Hepatocyte (in vitro differentiated cells): ENCODE measurements around the gene KRT83.

ENCODE experiments used
- EZH2 ChIP-seq: fragments of 200-600 bp; sonication (generic); IDR thresholded peaks from 2 replicates; pipeline ENCODE4 v1.6.1; 2016; ENCODE audit warnings: antibody characterized with exemption, mild to moderate bottlenecking, borderline replicate concordance
- TF ChIP-seq, protein P1 (sequence below): fragments of 200-600 bp; sonication (generic); IDR thresholded peaks from 2 replicates; pipeline ENCODE4 v1.5.1; 2016; ENCODE audit warnings: antibody characterized with exemption, mild to moderate bottlenecking; ENCODE audit not compliant: poor library complexity

DNA sequence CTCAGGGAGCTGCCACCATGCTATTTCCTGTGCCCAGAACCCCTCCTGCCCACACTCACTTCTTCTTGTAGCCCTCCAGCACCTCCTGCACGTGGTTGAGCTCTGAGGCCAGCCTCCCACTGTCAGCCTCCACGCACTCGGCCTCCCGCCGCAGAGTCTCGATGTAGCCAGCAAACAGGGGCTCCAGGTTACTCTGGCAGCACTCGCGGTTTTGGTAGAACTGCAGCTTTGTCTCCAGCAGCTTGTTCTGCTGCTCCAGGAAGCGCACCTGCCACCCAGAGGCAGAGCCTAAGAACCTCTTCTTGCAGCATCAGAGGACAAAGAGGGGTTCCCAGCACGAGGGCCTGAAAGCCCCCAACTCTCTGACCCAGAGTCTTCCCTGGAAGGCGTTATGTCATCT, 2.1 kb downstream of the KRT83 start:
- TF ChIP-seq, protein P1, sequence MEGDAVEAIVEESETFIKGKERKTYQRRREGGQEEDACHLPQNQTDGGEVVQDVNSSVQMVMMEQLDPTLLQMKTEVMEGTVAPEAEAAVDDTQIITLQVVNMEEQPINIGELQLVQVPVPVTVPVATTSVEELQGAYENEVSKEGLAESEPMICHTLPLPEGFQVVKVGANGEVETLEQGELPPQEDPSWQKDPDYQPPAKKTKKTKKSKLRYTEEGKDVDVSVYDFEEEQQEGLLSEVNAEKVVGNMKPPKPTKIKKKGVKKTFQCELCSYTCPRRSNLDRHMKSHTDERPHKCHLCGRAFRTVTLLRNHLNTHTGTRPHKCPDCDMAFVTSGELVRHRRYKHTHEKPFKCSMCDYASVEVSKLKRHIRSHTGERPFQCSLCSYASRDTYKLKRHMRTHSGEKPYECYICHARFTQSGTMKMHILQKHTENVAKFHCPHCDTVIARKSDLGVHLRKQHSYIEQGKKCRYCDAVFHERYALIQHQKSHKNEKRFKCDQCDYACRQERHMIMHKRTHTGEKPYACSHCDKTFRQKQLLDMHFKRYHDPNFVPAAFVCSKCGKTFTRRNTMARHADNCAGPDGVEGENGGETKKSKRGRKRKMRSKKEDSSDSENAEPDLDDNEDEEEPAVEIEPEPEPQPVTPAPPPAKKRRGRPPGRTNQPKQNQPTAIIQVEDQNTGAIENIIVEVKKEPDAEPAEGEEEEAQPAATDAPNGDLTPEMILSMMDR: peak; percentile 13
- TF ChIP-seq EZH2: no peak
